Nephron (organoid): ENCODE data around the gene XXYLT1.
A peak's percentile ranks its signal among the peaks of the same experiment; 100 is the strongest.

ENCODE experiments used
- H3K27ac Mint-ChIP-seq, 3 experiments: 2 replicates each; pipeline ENCODE4 v1.8.0; 2020; ENCODE audit warnings: mixed read lengths in 3 of 3, mild to moderate bottlenecking in 2 of 3, moderate library complexity in 1 of 3
- H3K27me3 Mint-ChIP-seq: 2 replicates; pipeline ENCODE4 v1.8.0; 2021; ENCODE audit warnings: low read depth, mild to moderate bottlenecking, moderate library complexity, mixed read lengths
- H3K36me3 Mint-ChIP-seq: 2 replicates; pipeline ENCODE4 v1.8.0; 2020; ENCODE audit warnings: low read depth, mixed read lengths
- H3K4me1 Mint-ChIP-seq: 2 replicates; pipeline ENCODE4 v1.8.0; 2020; ENCODE audit warnings: mixed read lengths
- H3K4me3 Mint-ChIP-seq, 3 experiments: 2 replicates each; pipeline ENCODE4 v1.8.0; 2020; ENCODE audit warnings: mild to moderate bottlenecking in 3 of 3, mixed read lengths in 3 of 3, moderate library complexity in 2 of 3
- H3K9me3 Mint-ChIP-seq: 2 replicates; pipeline ENCODE4 v1.8.0; 2020; ENCODE audit warnings: mixed read lengths
- CTCF ChIP-seq, 3 experiments: fragments of 200-600 bp; sonication (generic); IDR thresholded peaks; one replicate each; pipeline ENCODE4 v1.5.0; 2021; ENCODE audit warnings: antibody characterized with exemption in 3 of 3; ENCODE audit not compliant: unreplicated experiment in 3 of 3

XXYLT1 gene

GRCh38 chr3:195270817-195271409, at the start of gene XXYLT1:
TSS of gene XXYLT1 (minus strand) at chr3:195271159. CDS start at chr3:195271058, 101 bp downstream.
- H3K27ac Mint-ChIP-seq = peak within 1 kb of the TSS; percentile 41 to 94 (median 92)
- peak; percentile 57 to 69 (median 57) for TF ChIP-seq CTCF (IDR thresholded peaks at IDR 0.05; ENCODE audit: unreplicated experiment in 3 of 3)
- H3K9me3 Mint-ChIP-seq = no peaks in the 10 kb centered on the region
- peaks cover 21% of the 10 kb centered on the region for H3K4me1 Mint-ChIP-seq
- H3K27me3 Mint-ChIP-seq = no peaks in the 10 kb centered on the region
- peaks cover 3% of the 10 kb centered on the region for H3K36me3 Mint-ChIP-seq
- H3K4me3 Mint-ChIP-seq = peak within 1 kb of the TSS; percentile 89 to 96 (median 96)

GRCh38 chr3:195319060-195319459, 48.1 kb upstream of the XXYLT1 start:
- Mint-ChIP-seq H3K27ac (no peak overlapping the region), H3K4me1 (no peaks in the 10 kb centered on the region), H3K9me3 (peaks cover 23% of the 10 kb centered on the region), H3K36me3 (peaks cover 50% of the 10 kb centered on the region), H3K4me3 (no peak overlapping the region), H3K27me3 (no peaks in the 10 kb centered on the region)
- no peak for TF ChIP-seq CTCF (IDR thresholded peaks at IDR 0.05; ENCODE audit: unreplicated experiment in 3 of 3)

- H3K27ac Mint-ChIP-seq = no peak overlapping the region
- no peak overlapping the region for H3K4me3 Mint-ChIP-seq
- no peaks in the 10 kb centered on the region for H3K4me1 Mint-ChIP-seq
- no peak for TF ChIP-seq CTCF (IDR thresholded peaks at IDR 0.05; ENCODE audit: unreplicated experiment in 3 of 3)
- H3K9me3 Mint-ChIP-seq = no peaks in the 10 kb centered on the region
- peaks cover 3% of the 10 kb centered on the region for H3K36me3 Mint-ChIP-seq
- H3K27me3 Mint-ChIP-seq = no peaks in the 10 kb centered on the region
Observed at GRCh38 chr3:195312714-195313113, 41.8 kb upstream of the XXYLT1 start.

- Mint-ChIP-seq H3K36me3 (peaks cover 18% of the 10 kb centered on the region), H3K27me3 (no peaks in the 10 kb centered on the region), H3K9me3 (no peaks in the 10 kb centered on the region), H3K4me1 (no peaks in the 10 kb centered on the region), H3K27ac (no peak overlapping the region), H3K4me3 (no peak overlapping the region)
- no peak for TF ChIP-seq CTCF (IDR thresholded peaks at IDR 0.05; ENCODE audit: unreplicated experiment in 3 of 3)
Observed at GRCh38 chr3:195307711-195308110, 36.8 kb upstream of the XXYLT1 start.

- Mint-ChIP-seq H3K27me3 (no peaks in the 10 kb centered on the region), H3K4me1 (no peaks in the 10 kb centered on the region), H3K9me3 (no peaks in the 10 kb centered on the region), H3K36me3 (peaks cover 29% of the 10 kb centered on the region), H3K4me3 (no peak overlapping the region), H3K27ac (no peak overlapping the region)
- TF ChIP-seq CTCF (IDR thresholded peaks at IDR 0.05; ENCODE audit: unreplicated experiment in 3 of 3) = no peak
Observed at GRCh38 chr3:195306369-195306768, 35.4 kb upstream of the XXYLT1 start.

- no peak overlapping the region for H3K27ac Mint-ChIP-seq
- H3K4me3 Mint-ChIP-seq = no peak overlapping the region
- no peaks in the 10 kb centered on the region for H3K9me3 Mint-ChIP-seq
- no peaks in the 10 kb centered on the region for H3K4me1 Mint-ChIP-seq
- no peaks in the 10 kb centered on the region for H3K27me3 Mint-ChIP-seq
- no peak for TF ChIP-seq CTCF (IDR thresholded peaks at IDR 0.05; ENCODE audit: unreplicated experiment in 3 of 3)
- H3K36me3 Mint-ChIP-seq = peaks cover 50% of the 10 kb centered on the region
Observed at GRCh38 chr3:195302431-195302830, 31.5 kb upstream of the XXYLT1 start.
